NB4 (cell line): ENCODE results near the gene BRAT1.

Experiments
- DNase-seq: peaks from one replicate; pipeline ENCODE4 v3.0.0; 2010; ENCODE audit warnings: low read depth
- H3K4me3 ChIP-seq: one replicate; pipeline ENCODE4 v1.5.1; 2011; ENCODE audit warnings: mild to moderate bottlenecking, low read depth, low read length, moderate library complexity
- MAX ChIP-seq: IDR thresholded peaks from 2 replicates; pipeline ENCODE4 v1.6.1; 2011; ENCODE audit warnings: low read depth, low read length
- MYC ChIP-seq: IDR thresholded peaks from 2 replicates; pipeline ENCODE4 v1.6.1; 2011; ENCODE audit warnings: low read depth, low read length
- POLR2A ChIP-seq: IDR thresholded peaks from 2 replicates; pipeline ENCODE4 v1.6.1; 2011; ENCODE audit warnings: mild to moderate bottlenecking; ENCODE audit not compliant: insufficient read length; ENCODE audit errors: extremely low read depth
- TF ChIP-seq, protein P1 (sequence below): IDR thresholded peaks from one replicate; pipeline ENCODE4 v1.5.1; 2012; ENCODE audit warnings: low read depth, low read length

The BRAT1 gene

GRCh38 chr7:2601065-2601464 lies 45.7 kb upstream of the BRAT1 start:
- DNase-seq: no peak
- no peak overlapping the region for H3K4me3 ChIP-seq
- TF ChIP-seq POLR2A: no peak
- TF ChIP-seq, protein P1, sequence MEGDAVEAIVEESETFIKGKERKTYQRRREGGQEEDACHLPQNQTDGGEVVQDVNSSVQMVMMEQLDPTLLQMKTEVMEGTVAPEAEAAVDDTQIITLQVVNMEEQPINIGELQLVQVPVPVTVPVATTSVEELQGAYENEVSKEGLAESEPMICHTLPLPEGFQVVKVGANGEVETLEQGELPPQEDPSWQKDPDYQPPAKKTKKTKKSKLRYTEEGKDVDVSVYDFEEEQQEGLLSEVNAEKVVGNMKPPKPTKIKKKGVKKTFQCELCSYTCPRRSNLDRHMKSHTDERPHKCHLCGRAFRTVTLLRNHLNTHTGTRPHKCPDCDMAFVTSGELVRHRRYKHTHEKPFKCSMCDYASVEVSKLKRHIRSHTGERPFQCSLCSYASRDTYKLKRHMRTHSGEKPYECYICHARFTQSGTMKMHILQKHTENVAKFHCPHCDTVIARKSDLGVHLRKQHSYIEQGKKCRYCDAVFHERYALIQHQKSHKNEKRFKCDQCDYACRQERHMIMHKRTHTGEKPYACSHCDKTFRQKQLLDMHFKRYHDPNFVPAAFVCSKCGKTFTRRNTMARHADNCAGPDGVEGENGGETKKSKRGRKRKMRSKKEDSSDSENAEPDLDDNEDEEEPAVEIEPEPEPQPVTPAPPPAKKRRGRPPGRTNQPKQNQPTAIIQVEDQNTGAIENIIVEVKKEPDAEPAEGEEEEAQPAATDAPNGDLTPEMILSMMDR: no peak
- TF ChIP-seq MYC: no peak
- no peak for TF ChIP-seq MAX

- TF ChIP-seq, protein P1: no peak
- TF ChIP-seq MAX: no peak
- TF ChIP-seq POLR2A: no peak
- no peak for TF ChIP-seq MYC
- no peak for DNase-seq
- H3K4me3 ChIP-seq: no peak overlapping the region
These were observed 43.0 kb upstream of the BRAT1 start for GRCh38 chr7:2598154-2598823.

- TF ChIP-seq POLR2A (no peak), MYC (no peak), MAX (no peak)
- TF ChIP-seq, protein P1: no peak
- DNase-seq: no peak
These were observed 41.9 kb upstream of the BRAT1 start for GRCh38 chr7:2597273-2597640.

DNA sequence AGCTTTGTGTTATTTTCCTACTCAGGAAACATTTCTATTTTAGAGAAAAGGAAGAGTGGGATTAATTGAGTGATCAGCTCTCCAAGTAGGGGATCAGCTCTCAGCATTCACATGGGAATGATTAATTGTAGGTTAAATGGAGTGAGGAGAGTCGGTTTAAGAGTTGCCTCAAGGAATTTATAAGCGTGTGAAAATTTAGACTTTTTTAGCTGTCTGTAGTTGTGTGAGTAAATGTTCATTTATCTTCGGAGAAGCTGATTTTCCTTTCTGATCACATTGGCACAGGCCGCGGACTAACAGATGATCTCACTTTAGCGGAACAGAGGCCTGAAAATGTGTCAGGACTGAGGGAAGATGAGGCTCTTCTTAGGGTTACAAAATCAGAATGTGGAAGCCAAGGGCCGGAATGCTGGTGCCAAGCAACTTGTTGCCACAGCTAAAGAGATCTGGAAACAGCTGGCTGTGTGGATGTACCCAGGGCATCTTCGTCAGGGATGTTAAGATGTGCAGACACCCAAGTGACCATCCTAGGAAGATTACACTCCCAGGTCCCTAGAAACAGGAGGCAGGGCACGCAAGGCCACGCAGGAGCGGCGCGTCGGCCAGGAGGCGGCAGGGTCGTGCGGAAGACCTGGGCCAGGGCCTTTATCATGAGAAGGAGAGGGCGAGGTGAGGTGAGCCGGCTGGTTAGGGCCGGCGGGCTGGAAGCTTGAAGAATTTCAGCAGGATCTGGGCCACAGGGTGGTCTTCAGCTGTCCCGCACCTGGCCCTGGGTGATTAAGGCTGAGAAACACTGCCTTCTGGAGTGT lies 41.3 kb upstream of the BRAT1 start:
- no peak for DNase-seq
- H3K4me3 ChIP-seq: no peak overlapping the region
- TF ChIP-seq POLR2A (no peak), MAX (no peak), MYC (no peak)
- TF ChIP-seq, protein P1: no peak

More at GRCh38 chr7:2597273-2597640, 41.9 kb upstream of the BRAT1 start:
- H3K4me3 ChIP-seq: no peak overlapping the region

DNA sequence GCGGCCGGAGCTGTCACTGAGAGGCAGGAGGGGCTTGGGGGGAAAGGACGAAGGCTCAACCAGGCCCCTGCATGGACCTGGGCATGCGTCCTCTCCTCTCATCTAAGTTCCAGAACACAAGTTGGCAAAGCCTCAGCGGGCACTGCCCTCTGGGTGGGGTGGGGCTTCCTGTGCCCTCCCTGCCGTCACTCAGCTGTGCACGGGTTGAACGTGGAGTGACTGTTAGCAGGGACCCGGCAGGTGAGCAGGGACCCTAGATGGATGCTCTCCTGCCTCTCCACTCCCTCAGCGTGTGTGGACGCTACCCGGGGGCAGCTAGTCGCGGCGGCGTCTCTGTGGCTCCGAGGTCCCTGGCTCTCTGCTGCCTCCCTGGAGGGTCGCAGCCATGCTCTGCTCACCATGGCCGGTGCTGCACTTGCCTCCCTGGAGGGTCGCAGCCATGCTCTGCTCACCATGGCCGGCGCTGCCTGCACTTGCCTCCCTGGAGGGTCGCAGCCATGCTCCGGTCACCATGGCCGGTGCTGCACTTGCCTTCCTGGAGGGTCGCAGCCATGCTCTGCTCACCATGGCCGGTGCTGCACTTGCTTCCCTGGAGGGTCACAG lies 40.0 kb upstream of the BRAT1 start:
- TF ChIP-seq MYC (no peak), POLR2A (no peak), MAX (no peak)
- TF ChIP-seq, protein P1: no peak
- DNase-seq: no peak
- H3K4me3 ChIP-seq: no peak overlapping the region
